SK-N-MC (cell line): ENCODE results near the gene SMAD6.

Experiments
- EZH2 ChIP-seq: fragments of 200-600 bp; sonication (generic); IDR thresholded peaks from one replicate; pipeline ENCODE4 v1.6.1; 2017; ENCODE audit warnings: antibody characterized with exemption
- FOXP2 ChIP-seq: optimal IDR thresholded peaks from 2 replicates; pipeline ENCODE3; 2011; ENCODE audit warnings: mild to moderate bottlenecking, moderate library complexity; ENCODE audit not compliant: insufficient read depth; ENCODE audit errors: extremely low read length, control extremely low read depth
- POLR2AphosphoS5 ChIP-seq: IDR thresholded peaks from 2 replicates; pipeline ENCODE4 v1.6.1; 2012; ENCODE audit warnings: mild to moderate bottlenecking, low read depth, low read length, borderline replicate concordance

DNA sequence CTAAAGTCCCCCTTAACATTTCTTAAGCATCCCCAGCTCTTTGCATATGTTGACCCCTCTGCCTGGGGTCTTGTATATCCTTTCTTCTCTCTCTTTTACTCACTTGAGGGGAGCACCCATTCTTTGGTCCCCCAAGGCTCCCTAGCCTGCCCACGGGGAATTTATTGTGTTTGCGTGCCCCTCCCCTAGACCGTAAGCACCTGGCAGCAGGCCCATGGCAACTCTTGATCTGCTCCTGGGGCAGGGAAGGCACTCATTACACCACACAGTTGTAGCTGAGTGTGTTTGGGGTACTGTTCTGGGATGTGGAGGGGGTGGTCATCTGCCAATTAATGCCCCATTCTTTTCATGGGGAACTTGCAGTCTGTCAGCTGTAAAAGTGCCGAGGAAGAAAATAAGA is 27.3 kb upstream of the SMAD6 start:
- no peak for TF ChIP-seq EZH2
- no peak for TF ChIP-seq POLR2AphosphoS5
- TF ChIP-seq FOXP2 = no peak
